Epithelial cell of esophagus (primary cell): Measurements from ENCODE around the gene DGKQ.
"Not testable (repeated sequence)": the region's sequence is repeated elsewhere in the genome, so short reads cannot be mapped to it uniquely, and the experiment has no call there.

Experiments
- DNase-seq: peaks from one replicate; pipeline ENCODE4 v3.0.0; 2010; ENCODE audit warnings: low read depth
- H3K4me3 ChIP-seq: 2 replicates; pipeline ENCODE4 v1.5.1; 2011; ENCODE audit warnings: mild to moderate bottlenecking, low read length, control low read depth
- TF ChIP-seq, protein P1 (sequence below): IDR thresholded peaks from 2 replicates; pipeline ENCODE4 v1.5.1; 2011; ENCODE audit warnings: low read depth, mild to moderate bottlenecking, low read length, control low read depth, inconsistent platforms; ENCODE audit not compliant: insufficient read depth; ENCODE audit errors: missing control alignments

DGKQ gene

GRCh38 chr4:925771-926500, 47.4 kb downstream of the DGKQ start:
- no peak for DNase-seq
- TF ChIP-seq, protein P1, sequence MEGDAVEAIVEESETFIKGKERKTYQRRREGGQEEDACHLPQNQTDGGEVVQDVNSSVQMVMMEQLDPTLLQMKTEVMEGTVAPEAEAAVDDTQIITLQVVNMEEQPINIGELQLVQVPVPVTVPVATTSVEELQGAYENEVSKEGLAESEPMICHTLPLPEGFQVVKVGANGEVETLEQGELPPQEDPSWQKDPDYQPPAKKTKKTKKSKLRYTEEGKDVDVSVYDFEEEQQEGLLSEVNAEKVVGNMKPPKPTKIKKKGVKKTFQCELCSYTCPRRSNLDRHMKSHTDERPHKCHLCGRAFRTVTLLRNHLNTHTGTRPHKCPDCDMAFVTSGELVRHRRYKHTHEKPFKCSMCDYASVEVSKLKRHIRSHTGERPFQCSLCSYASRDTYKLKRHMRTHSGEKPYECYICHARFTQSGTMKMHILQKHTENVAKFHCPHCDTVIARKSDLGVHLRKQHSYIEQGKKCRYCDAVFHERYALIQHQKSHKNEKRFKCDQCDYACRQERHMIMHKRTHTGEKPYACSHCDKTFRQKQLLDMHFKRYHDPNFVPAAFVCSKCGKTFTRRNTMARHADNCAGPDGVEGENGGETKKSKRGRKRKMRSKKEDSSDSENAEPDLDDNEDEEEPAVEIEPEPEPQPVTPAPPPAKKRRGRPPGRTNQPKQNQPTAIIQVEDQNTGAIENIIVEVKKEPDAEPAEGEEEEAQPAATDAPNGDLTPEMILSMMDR, result no peak
- H3K4me3 ChIP-seq, result no peak overlapping the region

GRCh38 chr4:925171-925570, 48.2 kb downstream of the DGKQ start:
- TF ChIP-seq, protein P1, result no peak
- no peak overlapping the region for H3K4me3 ChIP-seq
- no peak for DNase-seq

- peak; percentile 43 for DNase-seq
- H3K4me3 ChIP-seq, result no peak overlapping the region
- TF ChIP-seq, protein P1, result no peak
Measured at GRCh38 chr4:924107-925096, 49.0 kb downstream of the DGKQ start.

GRCh38 chr4:921830-922331, 51.5 kb downstream of the DGKQ start:
- no peak for DNase-seq
- H3K4me3 ChIP-seq, result no peak overlapping the region
- TF ChIP-seq, protein P1, result no peak

- DNase-seq, result not testable (repeated sequence)
Measured at GRCh38 chr4:919004-919680, 54.2 kb downstream of the DGKQ start.

DNA sequence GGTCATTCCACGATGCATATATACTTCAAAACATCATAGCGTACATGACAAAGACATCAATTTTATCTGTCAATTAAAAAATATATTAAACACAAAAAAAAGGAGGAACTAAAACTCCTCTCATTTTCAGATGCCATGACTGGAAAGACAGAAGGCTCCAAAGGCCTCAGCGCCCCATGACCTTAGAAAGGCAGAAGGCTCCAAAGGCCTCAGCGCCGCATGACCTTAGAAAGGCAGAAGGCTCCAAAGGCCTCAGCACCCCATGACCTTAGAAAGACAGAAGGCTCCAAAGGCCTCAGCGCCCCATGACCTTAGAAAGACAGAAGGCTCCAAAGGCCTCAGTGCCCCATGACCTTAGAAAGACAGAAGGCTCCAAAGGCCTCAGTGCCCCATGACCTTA, 54.8 kb downstream of the DGKQ start:
- DNase-seq, H3K4me3 ChIP-seq: not testable (repeated sequence)

More at GRCh38 chr4:919004-919680, 54.2 kb downstream of the DGKQ start:
- H3K4me3 ChIP-seq, result not testable (repeated sequence)

GRCh38 chr4:917992-918391, 55.4 kb downstream of the DGKQ start:
- DNase-seq, result no peak
- TF ChIP-seq, protein P1, result no peak
- no peak overlapping the region for H3K4me3 ChIP-seq
